Measurements from ENCODE around the gene GNE.
"Not testable (repeated sequence)": the region's sequence is repeated elsewhere in the genome, so short reads cannot be mapped to it uniquely, and the experiment has no call there.

Gene GNE, protein sequence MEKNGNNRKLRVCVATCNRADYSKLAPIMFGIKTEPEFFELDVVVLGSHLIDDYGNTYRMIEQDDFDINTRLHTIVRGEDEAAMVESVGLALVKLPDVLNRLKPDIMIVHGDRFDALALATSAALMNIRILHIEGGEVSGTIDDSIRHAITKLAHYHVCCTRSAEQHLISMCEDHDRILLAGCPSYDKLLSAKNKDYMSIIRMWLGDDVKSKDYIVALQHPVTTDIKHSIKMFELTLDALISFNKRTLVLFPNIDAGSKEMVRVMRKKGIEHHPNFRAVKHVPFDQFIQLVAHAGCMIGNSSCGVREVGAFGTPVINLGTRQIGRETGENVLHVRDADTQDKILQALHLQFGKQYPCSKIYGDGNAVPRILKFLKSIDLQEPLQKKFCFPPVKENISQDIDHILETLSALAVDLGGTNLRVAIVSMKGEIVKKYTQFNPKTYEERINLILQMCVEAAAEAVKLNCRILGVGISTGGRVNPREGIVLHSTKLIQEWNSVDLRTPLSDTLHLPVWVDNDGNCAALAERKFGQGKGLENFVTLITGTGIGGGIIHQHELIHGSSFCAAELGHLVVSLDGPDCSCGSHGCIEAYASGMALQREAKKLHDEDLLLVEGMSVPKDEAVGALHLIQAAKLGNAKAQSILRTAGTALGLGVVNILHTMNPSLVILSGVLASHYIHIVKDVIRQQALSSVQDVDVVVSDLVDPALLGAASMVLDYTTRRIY

DNA sequence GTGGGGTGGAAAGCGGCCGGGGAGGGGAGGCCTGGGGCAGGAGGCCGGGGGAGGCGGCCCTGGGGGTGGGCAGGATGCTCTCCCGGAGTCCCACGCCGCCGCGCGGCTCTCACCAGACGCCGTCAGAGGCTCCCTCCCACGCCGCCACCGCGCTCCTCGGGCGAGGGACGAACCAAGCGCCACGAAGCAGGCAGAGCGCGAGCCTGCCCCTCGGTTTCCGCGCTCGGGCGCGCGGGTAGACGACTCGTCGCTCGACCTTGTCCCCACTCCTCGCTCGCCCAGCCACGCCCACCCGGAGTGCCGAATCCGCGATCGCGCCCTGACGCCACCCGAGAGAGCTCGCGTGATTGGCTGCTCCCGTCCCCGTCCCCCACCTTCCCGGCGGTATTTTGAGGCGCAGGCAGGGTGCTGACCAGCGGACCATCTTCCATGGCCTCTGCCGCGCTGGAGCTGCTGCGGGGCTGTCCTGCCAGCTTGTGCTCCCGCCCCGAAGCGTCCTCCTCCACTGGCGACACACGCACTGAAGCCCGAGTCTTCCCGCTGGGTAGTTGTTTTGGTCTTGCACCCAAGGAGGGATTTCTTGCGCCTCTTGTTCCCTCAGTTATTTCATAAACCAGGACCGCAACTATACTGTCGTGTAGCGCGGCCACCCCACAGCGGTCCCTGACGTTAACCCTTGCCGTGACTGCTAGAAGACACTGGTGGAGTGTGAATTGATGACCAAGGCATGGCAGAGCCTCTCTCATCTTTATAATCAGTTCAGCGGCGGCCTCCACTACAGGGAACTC, at the start of gene GNE:
GNE (minus strand) TSS at position 241 of the 788 bp plus-strand sequence. CDS start 9,093 bp downstream, outside the sequence.
- DNase-seq = peak; percentile 76

DNA sequence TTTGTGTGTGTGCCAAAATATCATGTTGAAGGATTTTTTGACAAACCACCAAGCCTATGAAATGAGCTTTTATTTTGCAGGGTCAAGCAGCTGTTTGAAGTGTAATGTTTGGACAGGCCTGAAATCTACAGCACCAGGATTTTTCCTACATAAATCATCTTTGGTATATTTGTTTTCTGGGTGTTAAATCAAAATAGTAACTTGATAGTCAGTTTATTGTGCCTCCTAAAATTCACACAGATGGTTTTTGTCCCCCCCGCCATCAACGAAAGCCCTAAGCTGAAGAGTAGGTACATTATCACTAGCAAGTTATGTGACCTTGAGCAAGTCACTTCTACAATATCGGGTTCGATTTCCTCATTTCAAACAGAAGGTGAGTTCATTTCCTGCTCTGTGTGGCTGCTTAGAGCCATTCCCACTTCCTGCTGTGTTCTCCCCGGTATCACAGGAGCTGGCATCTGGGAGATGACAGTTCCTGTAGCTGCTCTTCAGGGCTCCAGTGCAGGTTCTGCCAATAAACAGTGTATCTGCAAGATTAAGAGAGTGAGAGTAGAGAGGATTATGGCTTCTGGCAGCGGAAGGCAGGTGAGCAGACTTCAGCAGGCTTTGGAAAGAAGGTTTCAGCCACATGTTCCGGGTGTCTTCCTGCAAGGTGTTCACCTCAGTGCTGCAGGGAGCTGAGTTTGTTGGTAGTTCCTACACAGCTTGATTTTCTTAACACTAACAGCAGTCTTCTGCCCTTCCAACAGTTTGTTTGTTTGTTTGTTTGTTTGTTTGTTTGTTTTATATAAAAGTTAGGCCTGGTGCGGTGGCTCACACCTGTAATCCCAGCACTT, 48.4 kb upstream of the GNE start:
- DNase-seq = no peak

DNA sequence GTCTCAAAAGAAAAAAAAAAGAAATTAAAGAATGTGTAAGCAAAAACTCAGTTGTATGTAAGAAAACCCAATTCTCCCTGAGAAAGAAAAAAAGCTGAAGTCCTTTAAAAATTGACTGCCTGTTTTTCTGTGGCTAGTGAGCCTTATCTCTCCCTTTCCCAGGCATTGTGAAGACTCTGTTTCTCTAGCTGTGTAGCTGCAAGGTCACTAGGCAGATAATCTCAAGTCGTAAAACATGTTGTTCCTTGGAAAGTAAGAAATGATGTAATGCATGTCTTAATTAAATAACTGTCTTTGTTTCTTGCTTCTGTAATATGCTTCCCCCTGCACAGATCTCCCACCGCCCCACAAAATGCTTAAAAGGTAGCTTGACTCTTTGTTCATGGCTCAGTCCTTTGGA, 46.1 kb upstream of the GNE start:
- not testable (repeated sequence) for DNase-seq

DNA sequence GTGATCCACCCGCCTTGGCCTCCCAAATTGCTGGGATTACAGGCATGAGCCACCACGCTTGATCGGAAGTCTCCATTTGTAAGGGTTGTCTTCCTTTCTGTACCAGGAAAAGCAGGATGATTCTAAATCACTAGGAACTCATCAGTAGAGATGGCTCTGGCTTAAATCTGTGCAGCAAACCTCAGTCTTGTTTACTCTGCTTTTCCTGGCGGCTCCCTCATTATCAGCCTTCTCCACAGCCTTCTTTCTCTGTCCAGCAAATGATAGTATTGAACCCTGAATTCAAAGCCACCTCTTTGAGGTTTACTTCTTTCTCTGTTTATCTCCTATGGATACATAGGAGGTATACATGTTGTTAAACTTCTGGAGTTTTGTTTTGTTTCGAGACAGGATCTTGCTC, 43.0 kb upstream of the GNE start:
- no peak for DNase-seq

DNA sequence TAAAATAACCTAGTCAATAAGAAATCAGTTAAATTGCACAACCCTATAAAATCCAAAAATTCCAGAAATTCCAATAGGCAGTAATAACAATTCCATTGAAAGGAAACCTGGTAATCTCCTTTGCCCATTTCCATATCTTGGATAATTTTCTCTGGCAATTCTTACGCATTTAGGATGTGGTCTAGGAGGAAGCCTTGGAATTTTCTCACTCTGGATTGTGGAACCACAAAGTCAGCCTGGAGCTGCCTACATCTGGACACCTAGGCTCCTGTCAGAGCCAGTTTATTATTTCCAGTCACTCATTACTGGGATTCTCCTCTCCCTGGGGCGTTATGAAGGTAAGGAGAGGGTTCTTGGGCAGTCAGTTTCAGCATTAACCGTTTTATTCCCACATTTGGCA, 40.3 kb upstream of the GNE start:
- DNase-seq = no peak

DNA sequence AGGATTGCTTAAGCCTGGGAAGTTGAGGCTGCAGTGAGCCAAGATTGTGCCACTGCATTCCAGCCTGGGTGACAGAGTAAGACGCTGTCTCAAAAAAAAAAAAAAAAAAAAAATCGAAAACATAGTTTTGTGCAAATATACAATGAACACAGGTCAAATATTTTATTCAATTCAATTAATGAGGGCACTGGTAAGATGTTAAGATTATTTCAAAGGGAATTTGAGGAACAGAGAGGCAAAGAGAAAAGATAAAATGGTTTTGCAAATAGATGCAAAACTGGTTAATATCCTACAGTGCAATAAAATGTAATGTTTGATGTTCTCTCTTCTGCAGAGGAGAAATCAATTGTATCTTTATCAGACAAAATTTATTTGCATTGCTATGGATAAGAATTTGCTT, 39.5 kb upstream of the GNE start:
- DNase-seq = no peak

DNA sequence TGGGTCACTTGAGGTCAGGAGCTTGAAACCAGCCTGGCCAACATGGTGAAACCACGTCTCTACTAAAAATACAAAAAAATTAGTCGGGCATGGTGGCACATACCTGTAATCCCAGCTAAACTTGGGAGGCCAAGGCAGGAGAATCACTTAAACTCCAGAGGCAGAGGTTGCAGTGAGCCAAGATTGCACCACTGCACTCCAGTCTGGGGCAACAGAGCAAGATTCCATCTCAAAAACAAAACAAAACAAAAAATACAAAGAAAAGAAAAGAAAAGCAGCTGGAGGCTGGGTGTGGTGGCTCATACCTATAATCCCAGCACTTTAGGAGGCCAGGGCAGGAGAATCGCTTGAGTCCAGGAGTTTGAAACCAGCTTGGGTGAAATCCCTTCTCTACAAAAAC, 36.7 kb upstream of the GNE start:
- not testable (repeated sequence) for DNase-seq

DNA sequence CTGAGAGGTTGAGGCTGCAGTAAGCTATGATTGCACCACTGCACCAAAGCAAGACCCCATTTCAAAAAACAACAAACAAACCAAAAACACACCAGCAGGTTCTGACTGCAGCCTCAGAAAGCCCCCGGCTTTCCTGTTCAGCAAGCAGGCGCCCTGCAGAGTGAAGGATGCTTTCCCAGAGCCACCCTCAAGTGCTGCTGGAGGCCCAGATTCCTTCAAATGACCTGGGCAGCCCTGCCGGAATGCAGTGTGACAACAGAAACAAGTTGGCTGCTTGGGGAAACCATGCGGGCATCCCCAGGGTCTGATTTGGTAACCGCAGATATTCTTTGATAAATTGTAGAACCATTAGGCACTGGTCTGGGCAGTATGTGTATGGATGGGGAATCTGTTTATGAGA, 35.7 kb upstream of the GNE start:
- no peak for DNase-seq

DNA sequence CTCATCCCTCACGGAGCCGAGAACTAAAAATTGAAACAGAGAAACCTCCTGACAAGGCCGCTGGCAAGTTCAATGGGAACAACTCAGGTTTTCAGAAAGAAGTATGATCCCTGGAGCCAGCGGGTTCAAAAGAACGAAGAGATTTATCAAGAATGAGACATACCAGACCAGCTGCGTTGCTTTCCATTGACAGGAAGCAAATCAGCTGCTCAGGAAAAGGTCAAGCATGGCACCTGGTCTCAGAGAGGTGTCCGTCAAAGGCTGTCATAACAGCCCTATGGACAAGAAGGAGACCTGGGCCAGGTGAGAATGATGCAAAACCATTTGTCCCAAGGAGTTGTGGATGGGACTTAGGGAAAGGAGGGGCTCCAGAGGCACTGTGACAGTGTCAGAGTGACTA, 34.9 kb upstream of the GNE start:
- no peak for DNase-seq

DNA sequence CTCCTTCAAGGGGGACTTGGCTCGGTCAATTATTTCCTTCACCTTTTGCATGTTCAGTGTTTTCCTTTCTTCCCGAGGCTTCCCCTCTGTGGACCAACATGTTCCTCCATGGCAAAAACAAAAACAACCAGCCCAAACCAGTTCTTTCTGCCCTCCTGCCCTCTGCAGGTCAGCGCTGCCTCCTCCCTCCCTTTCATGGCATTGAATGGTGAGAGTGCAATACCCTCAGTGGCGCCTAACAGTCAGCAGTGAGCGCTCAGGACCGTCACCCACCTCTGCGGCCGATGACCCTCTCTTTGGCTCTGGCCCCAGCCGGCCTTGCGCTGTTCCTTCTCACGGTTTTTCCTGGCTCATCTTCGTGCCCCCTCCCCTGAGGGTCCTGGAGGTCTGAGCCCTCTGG, 34.4 kb upstream of the GNE start:
- no peak for DNase-seq

DNA sequence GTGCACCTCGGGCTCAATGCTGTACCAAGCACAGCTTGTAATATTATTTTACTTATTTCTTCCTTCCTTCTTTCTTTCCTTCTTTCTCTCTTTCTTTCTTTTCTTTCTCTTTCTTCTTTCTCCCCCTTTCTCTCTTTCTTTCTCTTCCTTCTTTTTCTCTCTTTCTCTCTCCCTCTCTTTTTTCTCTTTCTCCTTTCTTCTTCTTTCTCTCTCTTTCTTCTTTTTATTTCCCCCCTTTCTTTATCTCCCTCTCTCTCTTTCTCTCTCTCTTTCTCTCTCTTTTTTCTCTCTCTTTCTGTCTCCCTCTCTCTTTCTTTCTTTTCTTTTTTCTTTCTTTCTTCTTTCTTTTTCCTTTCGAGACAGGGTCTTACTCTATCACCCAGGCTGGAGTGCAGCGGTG, 32.7 kb upstream of the GNE start:
- DNase-seq = no peak

DNA sequence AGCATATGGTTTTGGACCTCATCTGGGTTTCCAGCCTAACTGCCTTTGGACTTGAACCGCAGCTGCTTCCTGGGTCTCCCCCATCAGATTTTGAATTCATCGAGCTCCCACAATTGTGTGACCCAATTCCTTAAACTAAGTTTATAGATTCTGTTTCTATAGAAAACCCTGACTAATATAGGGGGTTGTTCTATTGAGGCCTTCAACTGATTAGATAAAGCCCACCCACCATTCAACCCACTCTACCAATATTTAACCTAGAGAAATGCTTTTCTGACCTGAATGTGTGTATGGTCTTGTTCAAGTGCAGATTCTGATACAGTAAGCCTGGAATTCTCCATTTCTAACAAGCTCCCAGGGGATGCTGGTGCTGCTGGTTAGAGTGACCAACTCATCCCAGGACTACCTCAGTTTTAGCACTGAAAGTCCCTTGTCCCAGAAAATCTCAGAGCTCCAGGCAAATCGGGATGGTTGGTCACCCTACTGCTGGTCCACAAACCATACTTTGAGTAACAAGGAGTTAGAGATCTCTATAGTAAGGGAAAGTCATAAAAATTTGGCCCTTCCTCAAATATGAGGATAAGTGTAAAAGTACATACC, 31.7 kb upstream of the GNE start:
- DNase-seq = no peak

DNA sequence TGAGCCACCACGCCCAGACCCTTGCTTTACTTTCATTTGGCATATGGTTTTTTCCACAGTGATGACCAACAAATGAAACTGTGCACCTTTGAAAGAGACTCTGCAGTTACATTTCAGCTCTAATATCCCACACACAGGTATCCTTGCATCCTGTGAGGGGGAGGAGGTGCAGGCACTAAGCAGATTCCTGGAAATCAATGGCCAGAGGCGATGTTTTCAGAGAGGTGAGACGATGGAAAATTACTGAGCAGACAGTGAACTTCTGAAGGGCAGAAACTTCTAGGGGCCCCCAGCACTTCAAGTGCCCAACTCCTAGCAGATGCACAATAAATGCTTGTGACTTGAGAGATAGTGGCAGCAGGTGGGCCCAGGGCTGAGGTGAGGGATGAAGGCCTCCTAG, 29.8 kb upstream of the GNE start:
- DNase-seq = no peak

DNA sequence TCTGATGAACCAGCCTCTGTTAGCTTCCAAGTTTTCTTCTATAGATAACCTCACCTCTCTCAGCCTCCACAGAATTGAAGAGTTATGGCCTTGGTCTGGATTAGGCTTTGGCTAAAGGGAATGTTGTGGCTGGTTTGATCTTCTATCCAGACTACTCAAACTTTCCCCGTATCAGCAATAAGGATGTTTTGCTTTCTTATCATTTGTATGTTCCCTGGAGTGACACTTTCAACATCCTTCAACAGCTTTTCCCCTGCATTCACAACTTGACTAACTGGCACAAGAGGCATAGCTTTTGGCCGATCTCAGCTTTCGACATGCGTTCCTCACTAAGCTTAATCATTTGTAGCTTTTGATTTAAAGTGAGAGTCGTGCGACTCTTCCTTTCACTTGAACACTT, 28.1 kb upstream of the GNE start:
- no peak for DNase-seq

DNA sequence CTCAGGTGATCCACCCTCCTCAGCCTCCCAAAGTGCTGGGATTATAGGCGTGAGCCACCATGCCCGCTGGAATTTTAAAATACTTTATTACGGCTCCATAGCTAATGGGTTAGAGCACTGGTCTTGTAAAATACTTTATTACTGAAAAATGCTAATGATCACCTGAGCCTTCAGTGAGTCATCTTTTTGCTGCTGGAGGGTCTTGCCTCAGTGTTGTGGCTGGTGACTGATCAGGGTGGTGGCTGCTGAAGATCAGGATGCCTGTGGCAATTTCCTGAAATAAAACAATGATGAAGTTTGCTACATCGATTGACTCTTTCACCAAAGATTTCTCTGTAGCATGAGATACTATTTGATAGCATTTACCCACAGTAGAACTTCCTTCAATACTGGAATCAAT, 26.0 kb upstream of the GNE start:
- DNase-seq = no peak

DNA sequence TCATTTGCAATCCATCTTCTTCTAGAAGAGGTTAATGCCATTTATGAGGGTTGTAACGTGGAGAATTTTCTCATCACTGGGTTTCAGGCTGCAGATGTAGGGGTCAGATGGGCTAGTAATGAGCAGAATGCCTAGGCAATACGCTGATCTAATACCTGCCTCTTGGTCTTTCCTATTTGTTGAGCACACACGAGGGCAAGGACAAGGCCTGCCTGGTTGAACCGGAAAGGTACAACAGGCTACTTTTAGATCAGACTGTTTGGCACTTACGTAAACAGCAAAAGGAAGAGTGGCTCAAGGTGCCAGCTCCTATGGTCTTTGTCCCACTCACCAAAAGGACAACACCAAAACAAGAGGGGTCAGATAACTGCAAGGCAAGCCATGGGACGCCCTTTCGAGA, 24.0 kb upstream of the GNE start:
- no peak for DNase-seq

DNA sequence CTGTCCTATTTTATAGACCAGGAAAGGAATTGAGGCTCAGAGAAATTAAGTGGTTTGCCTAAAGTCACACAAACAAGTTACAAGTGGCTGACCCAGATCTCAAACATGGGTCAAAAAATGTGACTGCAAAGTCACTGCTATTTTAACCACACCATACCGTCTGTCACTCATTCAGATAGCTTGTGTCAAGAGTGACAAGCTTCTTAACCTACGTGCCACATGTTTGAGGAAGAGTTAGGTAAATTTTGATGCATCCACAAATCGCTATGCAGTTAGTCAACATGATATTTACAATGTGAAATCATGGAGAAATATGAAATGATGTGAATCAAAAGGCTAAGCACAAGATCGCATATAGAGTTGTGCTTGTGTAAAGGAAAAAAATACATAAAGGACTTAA, 22.7 kb upstream of the GNE start:
- DNase-seq = no peak

DNA sequence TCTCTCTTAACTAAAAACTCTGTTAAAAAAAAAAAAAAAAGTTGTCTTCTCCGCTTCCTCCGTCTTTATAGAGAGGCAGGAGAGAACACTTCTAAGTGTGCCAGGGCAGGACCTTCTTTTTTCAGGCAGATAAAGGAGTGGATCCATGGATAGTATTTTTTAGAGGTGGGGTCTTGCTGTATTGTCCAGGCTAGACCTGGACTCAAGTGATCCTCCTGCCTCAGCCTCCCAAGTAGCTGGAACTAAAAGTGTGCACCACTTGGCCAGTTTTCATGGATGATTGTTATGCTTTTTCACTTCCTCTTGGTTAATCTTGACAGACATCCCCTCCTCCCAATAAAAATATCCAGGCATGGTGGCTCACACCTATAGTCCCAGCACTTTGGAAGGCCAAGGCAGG, 20.0 kb upstream of the GNE start:
- DNase-seq = no peak

DNA sequence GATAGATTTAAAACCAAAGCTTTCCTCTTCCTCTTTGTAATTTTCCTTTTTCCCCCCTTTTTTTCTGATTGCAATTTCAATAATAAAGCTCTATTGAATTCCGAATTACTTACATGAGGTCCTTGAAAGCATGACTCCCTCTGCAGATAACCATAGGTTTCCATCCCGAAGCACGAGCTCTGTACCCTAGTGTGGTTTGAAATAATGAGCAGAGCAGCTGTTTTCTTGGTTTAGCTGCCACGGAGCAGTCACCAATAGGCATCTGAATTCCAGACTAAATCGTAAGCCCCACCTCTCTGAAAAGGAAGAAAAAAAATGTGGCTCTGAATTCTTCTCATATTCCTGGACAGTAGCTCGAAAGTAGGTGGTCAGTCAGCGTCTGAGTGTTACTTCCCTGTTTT, 18.5 kb upstream of the GNE start:
- DNase-seq = peak; percentile 21

DNA sequence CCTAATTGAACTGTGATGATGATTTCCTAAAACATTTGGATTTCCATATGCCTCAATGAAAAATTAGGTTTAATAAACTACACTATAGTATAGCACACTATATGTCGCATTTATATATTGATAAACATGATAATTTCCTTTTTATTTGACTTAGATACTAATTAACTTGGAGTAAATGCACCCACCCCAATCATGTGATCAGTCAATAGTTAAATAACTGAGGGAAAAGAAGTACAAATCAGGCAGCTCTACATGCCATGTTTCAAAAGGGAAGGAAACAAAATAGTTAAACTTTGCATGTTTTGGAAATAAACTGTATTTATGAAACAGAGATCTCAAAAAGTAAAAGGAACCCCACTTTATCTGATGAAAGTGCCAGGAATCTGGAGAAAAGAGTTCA, 18.0 kb upstream of the GNE start:
- DNase-seq = no peak

DNA sequence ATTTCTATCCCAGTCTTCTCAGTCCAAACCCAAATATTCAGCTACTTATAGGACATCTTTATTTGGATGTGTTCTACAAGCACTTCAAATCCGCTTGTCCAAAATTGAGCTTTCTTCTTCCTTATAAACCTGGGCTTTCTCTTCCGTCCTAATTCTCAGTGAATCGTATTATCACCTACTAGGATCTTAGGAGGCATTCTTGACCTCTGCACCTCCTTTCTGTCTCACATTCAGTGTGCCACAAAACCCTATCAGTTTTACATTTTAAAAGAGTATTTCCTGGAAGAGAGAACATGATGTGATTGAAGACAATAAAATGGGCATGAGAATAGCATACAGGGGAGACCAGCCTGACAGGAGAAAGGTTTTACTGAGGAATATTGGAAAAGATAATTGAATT, 16.8 kb upstream of the GNE start:
- DNase-seq = no peak

DNA sequence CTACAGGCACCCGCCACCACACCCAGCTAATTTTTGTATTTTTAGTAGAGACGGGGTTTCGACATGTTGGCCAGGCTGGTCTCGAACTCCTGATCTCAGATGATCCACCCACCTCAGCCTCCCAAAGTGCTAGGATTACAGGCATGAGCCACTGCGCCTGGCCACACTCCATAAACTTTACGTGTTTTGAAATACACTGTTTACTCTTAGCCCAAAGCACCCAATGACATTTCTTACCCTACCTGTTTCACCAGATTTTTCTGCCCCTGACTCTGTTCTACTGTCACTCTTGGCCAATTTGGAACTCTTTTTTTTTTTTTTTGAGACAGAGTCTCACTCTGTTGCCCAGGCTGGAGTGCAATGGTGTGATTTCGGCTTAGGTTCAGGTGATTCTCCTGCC, 15.1 kb upstream of the GNE start:
- not testable (repeated sequence) for DNase-seq

All from DMS 273 treated with DMSO at 0.1 percent for 48 hours (cell line).